ENCODE measurements around the gene OLFM2. TPM values are rescaled to one million over a fixed set of nuclear protein-coding genes. Genes with fewer than 3 reads are reported as not detected.

The OLFM2 gene
- total RNA-seq, 1 experiment from 2014 or later = 3.4 TPM

- H3K4me2 ChIP-seq = no peak overlapping the region
- no peak overlapping the region for H3K4me3 ChIP-seq
- no peaks in the 10 kb centered on the region for H4K20me1 ChIP-seq (ENCODE audit: insufficient read depth)
- POLR2A ChIA-PET (ENCODE audit: unreplicated experiment) = no interaction called here
- CTCF ChIA-PET = no interaction called here
- DNase-seq = no peak
- H3K36me3 ChIP-seq (ENCODE audit: low read depth) = no peaks in the 10 kb centered on the region
- H3K9me2 ChIP-seq (ENCODE audit: insufficient read depth) = no peaks in the 10 kb centered on the region
- H3K9me3 ChIP-seq (ENCODE audit: insufficient read depth, low read depth) = peaks cover 11% of the 10 kb centered on the region; the same call in 1 of the 2 replicates
- intact Hi-C loops (cut with micrococcal nuclease; ENCODE audit: unreplicated experiment) = no loop called here
- H3K4me1 ChIP-seq (replicated peaks; ENCODE audit: insufficient read depth) = no peaks in the 10 kb centered on the region
- peaks cover 41% of the 10 kb centered on the region; the same call in 1 of the 2 replicates for H3K27me3 ChIP-seq (ENCODE audit: insufficient read depth, low read depth)
- no peak overlapping the region for H2AFZ ChIP-seq
- no peaks in the 10 kb centered on the region for H3K79me2 ChIP-seq (ENCODE audit: low read depth)
- no peak overlapping the region for H3K27ac ChIP-seq
- TF ChIP-seq CTCF (conservative IDR thresholded peaks at IDR 0.05) (no peak), EZH2 (IDR thresholded peaks at IDR 0.05; ENCODE audit: low read depth) (no peak)
- 0 out of 2 replicates have a peak, but pooled peaks cover 3% of the 10 kb centered on the region for H3F3A ChIP-seq (ENCODE audit: insufficient read depth, low read depth)
- BruUV-seq (replicated peaks) = no TSS peak
These were observed 4.9 kb upstream of the OLFM2 start for GRCh38 chr19:9941231-9941630.

DNA sequence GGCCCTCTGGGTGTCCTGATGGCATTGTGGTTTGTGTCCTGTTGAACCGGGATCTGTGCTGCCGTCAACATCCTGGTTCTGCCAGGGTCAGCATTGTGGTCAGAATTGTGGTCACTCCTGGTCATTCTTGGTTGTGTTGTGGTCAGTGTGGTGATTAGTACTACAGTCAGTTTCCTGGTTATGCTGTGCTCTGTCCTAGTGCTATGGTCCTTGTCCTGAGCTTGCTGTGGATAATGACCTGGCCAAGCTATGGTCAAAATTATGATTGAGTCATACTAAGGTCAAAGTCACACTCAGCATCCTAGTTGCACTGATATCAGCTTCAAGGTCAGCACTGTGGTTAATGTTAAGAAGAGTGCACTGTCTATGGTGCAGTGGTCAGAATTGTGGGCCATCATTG lies 4.5 kb upstream of the OLFM2 start:
- Histone ChIP-seq H2AFZ (no peak overlapping the region), H4K20me1 (ENCODE audit: insufficient read depth) (no peaks in the 10 kb centered on the region), H3K79me2 (ENCODE audit: low read depth) (no peaks in the 10 kb centered on the region), H3K4me3 (no peak overlapping the region), H3K4me1 (replicated peaks; ENCODE audit: insufficient read depth) (no peaks in the 10 kb centered on the region), H3K27me3 (ENCODE audit: insufficient read depth, low read depth) (peaks cover 41% of the 10 kb centered on the region; the same call in 1 of the 2 replicates), H3K9me3 (ENCODE audit: insufficient read depth, low read depth) (peaks cover 11% of the 10 kb centered on the region; the same call in 1 of the 2 replicates), H3K27ac (no peak overlapping the region), H3K9me2 (ENCODE audit: insufficient read depth) (no peaks in the 10 kb centered on the region), H3K36me3 (ENCODE audit: low read depth) (no peaks in the 10 kb centered on the region), H3F3A (ENCODE audit: insufficient read depth, low read depth) (0 out of 2 replicates have a peak, but pooled peaks cover 3% of the 10 kb centered on the region), H3K4me2 (no peak overlapping the region)
- CTCF ChIA-PET = no interaction called here
- POLR2A ChIA-PET (ENCODE audit: unreplicated experiment) = no interaction called here
- DNase-seq = peak in 1 of 2 experiments; percentile 49
- no peak for TF ChIP-seq CTCF (conservative IDR thresholded peaks at IDR 0.05)
- no peak for TF ChIP-seq EZH2 (IDR thresholded peaks at IDR 0.05; ENCODE audit: low read depth)
- no TSS peak for BruUV-seq (replicated peaks)
- intact Hi-C loops (cut with micrococcal nuclease; ENCODE audit: unreplicated experiment) = no loop called here

DNA sequence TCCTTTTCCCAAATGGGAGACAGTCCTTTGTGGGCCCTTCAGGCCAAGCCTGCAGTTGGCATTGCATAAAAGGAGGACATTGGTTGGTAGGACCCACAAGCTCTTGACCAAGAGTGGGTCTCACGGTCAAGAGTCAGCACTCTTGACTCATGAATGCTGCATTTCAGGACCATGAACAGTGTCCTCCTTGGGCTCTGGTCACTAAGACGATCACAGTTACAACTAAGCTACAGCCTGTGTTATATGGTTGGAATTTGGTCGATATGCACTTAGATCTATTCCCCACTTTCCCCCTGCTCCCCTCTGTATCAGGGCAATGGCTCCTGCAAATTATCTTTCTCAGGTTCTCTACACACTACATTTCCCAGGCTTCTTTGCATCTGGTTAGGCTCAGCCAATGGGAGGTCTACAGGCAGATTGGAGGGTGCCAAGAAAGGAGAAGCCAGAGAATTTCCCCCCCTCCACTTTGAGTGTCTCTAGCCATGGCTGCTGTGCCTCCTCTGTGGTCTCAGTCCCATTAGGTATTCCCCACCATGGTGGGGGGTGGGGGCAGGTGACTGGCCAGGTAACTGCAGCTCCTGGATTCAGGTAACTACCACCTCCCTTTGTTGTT lies 3.1 kb upstream of the OLFM2 start:
- Histone ChIP-seq H3K9me2 (ENCODE audit: insufficient read depth) (no peaks in the 10 kb centered on the region), H3K79me2 (ENCODE audit: low read depth) (no peaks in the 10 kb centered on the region), H3F3A (ENCODE audit: insufficient read depth, low read depth) (peaks cover 11% of the 10 kb centered on the region; the same call in 1 of the 2 replicates), H3K4me3 (no peak overlapping the region), H3K27me3 (ENCODE audit: insufficient read depth, low read depth) (peaks cover 41% of the 10 kb centered on the region; the same call in 1 of the 2 replicates), H2AFZ (no peak overlapping the region), H4K20me1 (ENCODE audit: insufficient read depth) (no peaks in the 10 kb centered on the region), H3K9me3 (ENCODE audit: insufficient read depth, low read depth) (peaks cover 11% of the 10 kb centered on the region; the same call in 1 of the 2 replicates), H3K4me1 (replicated peaks; ENCODE audit: insufficient read depth) (no peaks in the 10 kb centered on the region), H3K36me3 (ENCODE audit: low read depth) (no peaks in the 10 kb centered on the region), H3K27ac (no peak overlapping the region), H3K4me2 (no peak overlapping the region)
- ChIA-PET POLR2A (ENCODE audit: unreplicated experiment) (interaction anchor here (1.0 kb wide), 1 partner anchor 297 kb away, joined by 20 read pairs; no protein-coding TSS in a partner anchor), CTCF (interaction anchor here (0.7 kb wide), 1 partner anchor 82 kb away, joined by 5 read pairs; no protein-coding TSS in a partner anchor)
- intact Hi-C loops (cut with micrococcal nuclease; ENCODE audit: unreplicated experiment) = loop anchor here (10.0 kb wide), 2 partner anchors 165 to 635 kb away; partner anchors contain the start of genes ANGPTL6 and PPAN
- DNase-seq = no peak
- BruUV-seq (replicated peaks) = no TSS peak
- TF ChIP-seq EZH2 (IDR thresholded peaks at IDR 0.05; ENCODE audit: low read depth) (no peak), CTCF (conservative IDR thresholded peaks at IDR 0.05) (no peak)
